H9 (cell line): Measurements from ENCODE around the gene AQP5. TPM values are rescaled to one million over a fixed set of nuclear protein-coding genes. Genes with fewer than 3 reads are reported as not detected.

ENCODE experiments used
- DNase-seq: peaks from one replicate; pipeline ENCODE4 v3.0.0-alpha.2; 2017
- H2AFZ ChIP-seq: one replicate; pipeline ENCODE4 v1.6.1; 2013; ENCODE audit warnings: mild to moderate bottlenecking, low read length, control low read depth, moderate library complexity
- H2AK5ac ChIP-seq: 2 replicates; pipeline ENCODE4 v1.6.1; 2013; ENCODE audit warnings: low read length, control low read depth, mixed read lengths; ENCODE audit not compliant: insufficient read length
- H2BK120ac ChIP-seq: one replicate; pipeline ENCODE4 v1.6.1; 2013; ENCODE audit warnings: low read depth, mild to moderate bottlenecking, low read length, control low read depth, inconsistent platforms; ENCODE audit not compliant: poor library complexity, severe bottlenecking
- H2BK12ac ChIP-seq: 2 replicates; pipeline ENCODE4 v1.6.1; 2013; ENCODE audit warnings: low read length, control low read depth, mixed read lengths, low read depth; ENCODE audit not compliant: insufficient read length
- H2BK15ac ChIP-seq: 2 replicates; pipeline ENCODE4 v1.6.1; 2013; ENCODE audit warnings: low read depth, low read length, control low read depth
- H2BK20ac ChIP-seq: one replicate; pipeline ENCODE4 v1.6.1; 2013; ENCODE audit warnings: low read depth, mild to moderate bottlenecking, low read length, control low read depth, inconsistent platforms; ENCODE audit not compliant: poor library complexity, severe bottlenecking
- H2BK5ac ChIP-seq: 2 replicates; pipeline ENCODE4 v1.6.1; 2013; ENCODE audit warnings: low read length, control low read depth, mixed read lengths; ENCODE audit not compliant: insufficient read length
- H3K14ac ChIP-seq: 2 replicates; pipeline ENCODE4 v1.6.1; 2013; ENCODE audit warnings: low read length, control low read depth; ENCODE audit not compliant: insufficient read depth
- H3K18ac ChIP-seq: 2 replicates; pipeline ENCODE4 v1.6.1; 2013; ENCODE audit warnings: low read depth, mild to moderate bottlenecking, mixed read lengths, low read length, control low read depth; ENCODE audit not compliant: insufficient read length
- H3K23ac ChIP-seq: 2 replicates; pipeline ENCODE4 v1.6.1; 2013; ENCODE audit warnings: low read length, control low read depth, mixed read lengths, low read depth; ENCODE audit not compliant: insufficient read length
- H3K23me2 ChIP-seq: 2 replicates; pipeline ENCODE4 v1.6.1; 2013; ENCODE audit warnings: low read depth, mild to moderate bottlenecking, mixed read lengths, low read length, control low read depth; ENCODE audit not compliant: insufficient read length, poor library complexity, severe bottlenecking
- H3K27ac ChIP-seq: 2 replicates; pipeline ENCODE4 v1.5.1; 2013; ENCODE audit warnings: low read length, control low read depth, mixed read lengths, low read depth; ENCODE audit not compliant: insufficient read length
- H3K27me3 ChIP-seq: 2 replicates; pipeline ENCODE4 v1.6.1; 2013; ENCODE audit warnings: low read length, control low read depth, inconsistent platforms; ENCODE audit not compliant: insufficient read depth
- H3K4ac ChIP-seq: 2 replicates; pipeline ENCODE4 v1.6.1; 2013; ENCODE audit warnings: low read depth, mild to moderate bottlenecking, control low read depth, inconsistent platforms, low read length, moderate library complexity
- H3K4me1 ChIP-seq: 2 replicates; pipeline ENCODE4 v1.6.1; 2013; ENCODE audit warnings: low read length, control low read depth, inconsistent platforms; ENCODE audit not compliant: insufficient read depth
- H3K4me2 ChIP-seq: 2 replicates; pipeline ENCODE4 v1.6.1; 2013; ENCODE audit warnings: low read length, control low read depth, mixed read lengths; ENCODE audit not compliant: insufficient read length, insufficient read depth
- H3K56ac ChIP-seq: 2 replicates; pipeline ENCODE4 v1.6.1; 2013; ENCODE audit warnings: low read depth, mild to moderate bottlenecking, mixed read lengths, low read length, control low read depth; ENCODE audit not compliant: insufficient read length
- H3K79me1 ChIP-seq: 2 replicates; pipeline ENCODE4 v1.6.1; 2013; ENCODE audit warnings: low read depth, mild to moderate bottlenecking, moderate library complexity, low read length, control low read depth, inconsistent platforms; ENCODE audit not compliant: insufficient read depth, poor library complexity, severe bottlenecking
- H3K79me2 ChIP-seq: 2 replicates; pipeline ENCODE4 v1.6.1; 2013; ENCODE audit warnings: low read length, control low read depth, inconsistent platforms; ENCODE audit not compliant: insufficient read depth
- H3K9ac ChIP-seq: 2 replicates; pipeline ENCODE4 v1.6.1; 2013; ENCODE audit warnings: low read length, control low read depth, mixed read lengths; ENCODE audit not compliant: insufficient read length; ENCODE audit errors: extremely low read depth
- H3K9me3 ChIP-seq: one replicate; pipeline ENCODE4 v1.6.1; 2013; ENCODE audit warnings: low read depth, low read length, inconsistent platforms; ENCODE audit not compliant: control insufficient read depth
- H3T11ph ChIP-seq: one replicate; pipeline ENCODE4 v1.6.1; 2013; ENCODE audit warnings: mild to moderate bottlenecking, low read length, control low read depth, inconsistent platforms
- H4K20me1 ChIP-seq: one replicate; pipeline ENCODE4 v1.6.1; 2013; ENCODE audit not compliant: control insufficient read depth, insufficient read length, insufficient read depth
- H4K5ac ChIP-seq: 2 replicates; pipeline ENCODE4 v1.6.1; 2013; ENCODE audit warnings: low read depth, mild to moderate bottlenecking, mixed read lengths, low read length, control low read depth; ENCODE audit not compliant: insufficient read length
- H4K8ac ChIP-seq: replicated peaks from 2 replicates; pipeline ENCODE4 v1.6.1; 2013; ENCODE audit warnings: low read length, control low read depth, mixed read lengths, low read depth; ENCODE audit not compliant: insufficient read length
- H4K91ac ChIP-seq: 2 replicates; pipeline ENCODE4 v1.6.1; 2013; ENCODE audit warnings: low read depth, mild to moderate bottlenecking, moderate library complexity, mixed read lengths, low read length, control low read depth; ENCODE audit not compliant: insufficient read length
- H3K27ac Mint-ChIP-seq, 3 experiments: 2 replicates in 2 of 3; 3 replicates in 1 of 3; pipeline ENCODE4 v1.8.0; 2020 to 2021; ENCODE audit warnings: mixed read lengths in 3 of 3, mild to moderate bottlenecking in 1 of 3, moderate library complexity in 1 of 3
- H3K27me3 Mint-ChIP-seq: 2 replicates; pipeline ENCODE4 v1.8.0; 2021; ENCODE audit warnings: low read depth, mild to moderate bottlenecking, moderate library complexity, mixed read lengths
- H3K36me3 Mint-ChIP-seq, 3 experiments: 2 replicates in 2 of 3; 3 replicates in 1 of 3; pipeline ENCODE4 v1.8.0; 2020 to 2021; ENCODE audit warnings: low read depth in 3 of 3, mixed read lengths in 3 of 3; ENCODE audit not compliant: insufficient read depth in 1 of 3
- H3K4me1 Mint-ChIP-seq, 2 experiments: 2 replicates each; pipeline ENCODE4 v1.8.0; 2020; ENCODE audit warnings: mixed read lengths in 2 of 2
- H3K4me3 Mint-ChIP-seq, 2 experiments: 2 replicates in 1 of 2; 3 replicates in 1 of 2; pipeline ENCODE4 v1.8.0; 2020 to 2021; ENCODE audit warnings: mild to moderate bottlenecking in 2 of 2, mixed read lengths in 2 of 2, moderate library complexity in 1 of 2
- H3K9me3 Mint-ChIP-seq, 2 experiments: 2 replicates in 1 of 2; 3 replicates in 1 of 2; pipeline ENCODE4 v1.8.0; 2020; ENCODE audit warnings: mild to moderate bottlenecking in 2 of 2, mixed read lengths in 2 of 2, moderate library complexity in 1 of 2
- WGBS: extraction: QIAGEN DNeasy Blood & Tissue Kit; methylation state at CpG from one replicate; pipeline ENCODE4 v1.1.7; 2013; ENCODE audit warnings: missing lambda C conversion rate, low lambda C conversion rate, mixed read lengths; ENCODE audit not compliant: insufficient read length; ENCODE audit errors: extremely low coverage; 5-methylcytosine and 5-hydroxymethylcytosine counted together
- total RNA-seq: library from RNA; stranded (reverse); gene quantifications from 2 replicates; pipeline ENCODE4 v1.2.1, GENCODE V29; 2021
- TF ChIP-seq, protein P1 (sequence below): fragments of 200-600 bp; sonication (generic); conservative IDR thresholded peaks from 3 replicates; pipeline ENCODE4 v1.8.0; 2021; ENCODE audit warnings: antibody characterized with exemption, mild to moderate bottlenecking

The AQP5 gene
- total RNA-seq, 1 experiment from 2014 or later = 2.8 TPM

DNA sequence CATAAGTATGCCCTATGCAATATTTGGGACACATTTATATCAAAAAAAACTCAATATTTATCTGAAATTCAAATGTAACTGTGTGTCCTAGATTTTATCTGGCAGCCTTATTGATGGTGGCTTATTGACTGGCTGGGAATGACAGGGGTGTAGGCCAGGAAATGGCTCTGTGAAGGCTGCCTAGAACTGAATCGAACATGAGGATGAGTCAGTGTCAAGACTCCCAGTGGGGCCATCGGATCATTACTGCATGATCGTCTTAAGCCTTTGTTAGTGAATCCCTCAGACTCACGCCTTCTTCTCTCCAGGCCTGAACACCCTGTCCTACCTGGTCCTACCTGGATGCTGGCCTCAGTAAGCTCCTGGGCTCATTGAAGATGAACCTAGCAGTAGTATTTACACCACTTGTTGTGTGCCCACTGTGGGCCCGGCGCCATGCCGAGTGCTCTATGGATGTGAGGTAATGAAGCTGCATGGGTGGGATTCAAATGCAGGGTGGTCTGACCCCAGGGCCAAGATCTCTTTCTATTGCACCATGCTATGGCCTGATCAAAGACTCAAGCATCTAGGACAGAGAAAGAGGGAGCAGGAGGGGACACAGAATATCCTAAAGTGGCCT lies 36.9 kb upstream of the AQP5 start:
- Histone ChIP-seq H4K8ac (no peak overlapping the region), H3K4ac (no peak overlapping the region), H2BK20ac (no peak overlapping the region), H3K4me2 (no peak overlapping the region), H4K5ac (no peak overlapping the region), H2BK120ac (no peak overlapping the region), H3K9ac (no peak overlapping the region), H3K79me1 (no peaks in the 10 kb centered on the region), H2AK5ac (no peak overlapping the region), H4K91ac (no peak overlapping the region), H3K56ac (no peak overlapping the region), H3K23ac (no peak overlapping the region), H3T11ph (no peak overlapping the region), H3K79me2 (no peaks in the 10 kb centered on the region), H2AFZ (no peak overlapping the region), H3K14ac (no peak overlapping the region; the same call in 1 of the 2 replicates), H3K27me3 (no peaks in the 10 kb centered on the region), H2BK5ac (no peak overlapping the region), H4K20me1 (no peaks in the 10 kb centered on the region), H3K4me1 (no peaks in the 10 kb centered on the region), H3K27ac (no peak overlapping the region), H3K9me3 (no peaks in the 10 kb centered on the region), H2BK15ac (no peak overlapping the region), H3K23me2 (no peaks in the 10 kb centered on the region), H2BK12ac (no peak overlapping the region), H3K18ac (no peak overlapping the region)
- no peak overlapping the region for H3K27ac Mint-ChIP-seq
- H3K36me3 Mint-ChIP-seq = no peaks in the 10 kb centered on the region
- no CpG with 5 or more reads among the region's 7 CpGs for WGBS
- peak; percentile 20 for DNase-seq
- no peak overlapping the region for H3K4me3 Mint-ChIP-seq
- H3K27me3 Mint-ChIP-seq = peaks cover 11% of the 10 kb centered on the region
- no peaks in the 10 kb centered on the region for H3K9me3 Mint-ChIP-seq
- TF ChIP-seq, protein P1, sequence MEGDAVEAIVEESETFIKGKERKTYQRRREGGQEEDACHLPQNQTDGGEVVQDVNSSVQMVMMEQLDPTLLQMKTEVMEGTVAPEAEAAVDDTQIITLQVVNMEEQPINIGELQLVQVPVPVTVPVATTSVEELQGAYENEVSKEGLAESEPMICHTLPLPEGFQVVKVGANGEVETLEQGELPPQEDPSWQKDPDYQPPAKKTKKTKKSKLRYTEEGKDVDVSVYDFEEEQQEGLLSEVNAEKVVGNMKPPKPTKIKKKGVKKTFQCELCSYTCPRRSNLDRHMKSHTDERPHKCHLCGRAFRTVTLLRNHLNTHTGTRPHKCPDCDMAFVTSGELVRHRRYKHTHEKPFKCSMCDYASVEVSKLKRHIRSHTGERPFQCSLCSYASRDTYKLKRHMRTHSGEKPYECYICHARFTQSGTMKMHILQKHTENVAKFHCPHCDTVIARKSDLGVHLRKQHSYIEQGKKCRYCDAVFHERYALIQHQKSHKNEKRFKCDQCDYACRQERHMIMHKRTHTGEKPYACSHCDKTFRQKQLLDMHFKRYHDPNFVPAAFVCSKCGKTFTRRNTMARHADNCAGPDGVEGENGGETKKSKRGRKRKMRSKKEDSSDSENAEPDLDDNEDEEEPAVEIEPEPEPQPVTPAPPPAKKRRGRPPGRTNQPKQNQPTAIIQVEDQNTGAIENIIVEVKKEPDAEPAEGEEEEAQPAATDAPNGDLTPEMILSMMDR = no peak
- H3K4me1 Mint-ChIP-seq = peaks cover 0 to 8% of the 10 kb centered on the region in 2 experiments; a peak in 3 of 4 replicates
